ENCODE data around the gene LMTK3.

The LMTK3 gene

DNA sequence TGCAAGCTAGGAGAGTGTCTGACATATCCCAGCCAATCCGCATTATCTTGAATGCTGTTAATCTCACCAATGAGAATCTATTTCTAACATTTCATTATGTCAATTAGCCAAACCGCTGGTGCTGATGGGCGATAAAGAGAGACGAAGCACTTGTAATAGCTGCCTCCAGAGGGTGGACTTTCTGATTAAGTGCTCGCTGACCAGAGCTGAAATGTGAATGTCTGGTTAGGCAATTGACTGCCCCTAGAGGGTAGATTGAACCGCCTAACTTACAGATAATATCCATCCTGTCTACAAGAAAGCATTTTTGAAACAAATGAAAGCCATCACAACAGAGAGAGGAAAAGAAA lies 66.4 kb downstream of the LMTK3 start:
- H3K4me3 ChIP-seq (ENCODE audit: low read length): peak overlapping the region; percentile 91
- H3K9me3 ChIP-seq (ENCODE audit: control insufficient read depth, low read depth, low read length): no peaks in the 10 kb centered on the region
- peaks cover 5% of the 10 kb centered on the region for H3K4me1 ChIP-seq (ENCODE audit: control insufficient read depth, low read depth, low read length)
- no peaks in the 10 kb centered on the region for H3K27me3 ChIP-seq (ENCODE audit: control insufficient read depth, insufficient read depth, low read length)
- H3K9ac ChIP-seq (ENCODE audit: low read length): peak overlapping the region; percentile 94
- H3K36me3 ChIP-seq (ENCODE audit: control insufficient read depth, low read depth, low read length): peaks cover 27% of the 10 kb centered on the region
- H3K27ac ChIP-seq (ENCODE audit: low read length): peak overlapping the region; percentile 3

DNA sequence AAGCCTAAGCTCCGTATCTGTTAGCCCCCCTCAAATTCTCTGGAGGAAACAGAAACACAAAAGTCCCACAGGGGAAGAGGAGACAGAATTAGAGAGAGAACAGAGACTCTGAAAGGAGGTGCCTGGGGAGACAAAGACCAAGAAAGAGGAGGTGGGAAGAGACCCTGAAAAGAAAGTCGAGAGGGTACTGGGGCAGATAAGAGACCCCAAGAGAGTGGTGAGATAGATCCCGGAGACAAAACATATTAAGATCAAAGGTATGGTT lies 66.8 kb downstream of the LMTK3 start:
- Histone ChIP-seq H3K4me3 (ENCODE audit: low read length) (peak overlapping the region; percentile 91), H3K4me1 (ENCODE audit: control insufficient read depth, low read depth, low read length) (peaks cover 5% of the 10 kb centered on the region), H3K9ac (ENCODE audit: low read length) (no peak overlapping the region), H3K36me3 (ENCODE audit: control insufficient read depth, low read depth, low read length) (peaks cover 24% of the 10 kb centered on the region), H3K27ac (ENCODE audit: low read length) (no peak overlapping the region), H3K9me3 (ENCODE audit: control insufficient read depth, low read depth, low read length) (no peaks in the 10 kb centered on the region), H3K27me3 (ENCODE audit: control insufficient read depth, insufficient read depth, low read length) (no peaks in the 10 kb centered on the region)

DNA sequence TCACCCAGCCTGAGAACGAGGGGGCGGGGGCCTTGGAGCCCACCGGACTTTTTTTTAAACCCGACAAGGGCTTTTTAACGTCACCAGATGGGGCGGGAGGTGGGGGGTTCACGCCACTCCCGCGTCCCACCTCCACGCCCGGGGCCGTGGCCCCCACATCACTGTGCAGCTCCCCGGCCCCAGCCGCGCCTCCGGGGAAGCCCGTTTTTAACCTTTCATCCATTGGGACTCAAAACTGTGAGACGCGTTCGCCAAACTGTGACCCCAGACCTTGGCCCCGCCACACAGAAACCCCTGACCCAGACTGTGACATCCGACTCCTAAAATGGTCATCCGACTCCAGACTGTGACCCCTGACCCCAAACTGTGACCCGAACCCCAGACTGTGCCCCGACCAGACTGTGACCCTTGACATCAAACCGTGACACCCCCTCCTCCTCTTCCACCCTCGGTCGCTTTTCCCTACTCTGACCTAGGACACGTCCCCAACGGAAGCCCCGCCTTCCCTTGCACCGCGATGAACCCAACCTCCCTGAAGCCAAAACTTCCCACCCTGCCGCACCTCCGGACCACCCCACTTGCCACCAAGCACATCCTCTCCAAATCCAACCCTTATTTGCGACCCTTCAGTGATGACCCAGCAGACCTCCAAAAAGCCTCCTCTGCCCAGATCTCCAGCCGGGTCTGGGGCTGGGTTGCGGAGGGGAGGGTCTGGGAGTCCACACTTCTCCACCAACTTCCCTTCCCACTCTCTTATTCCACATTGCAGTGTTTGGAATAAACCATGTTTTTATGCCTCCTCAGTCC lies 67.3 kb downstream of the LMTK3 start:
- Histone ChIP-seq H3K27ac (ENCODE audit: low read length) (no peak overlapping the region), H3K9ac (ENCODE audit: low read length) (no peak overlapping the region), H3K27me3 (ENCODE audit: control insufficient read depth, insufficient read depth, low read length) (no peaks in the 10 kb centered on the region), H3K4me1 (ENCODE audit: control insufficient read depth, low read depth, low read length) (peaks cover 5% of the 10 kb centered on the region), H3K9me3 (ENCODE audit: control insufficient read depth, low read depth, low read length) (no peaks in the 10 kb centered on the region), H3K36me3 (ENCODE audit: control insufficient read depth, low read depth, low read length) (peaks cover 18% of the 10 kb centered on the region), H3K4me3 (ENCODE audit: low read length) (peak overlapping the region; percentile 91)

DNA sequence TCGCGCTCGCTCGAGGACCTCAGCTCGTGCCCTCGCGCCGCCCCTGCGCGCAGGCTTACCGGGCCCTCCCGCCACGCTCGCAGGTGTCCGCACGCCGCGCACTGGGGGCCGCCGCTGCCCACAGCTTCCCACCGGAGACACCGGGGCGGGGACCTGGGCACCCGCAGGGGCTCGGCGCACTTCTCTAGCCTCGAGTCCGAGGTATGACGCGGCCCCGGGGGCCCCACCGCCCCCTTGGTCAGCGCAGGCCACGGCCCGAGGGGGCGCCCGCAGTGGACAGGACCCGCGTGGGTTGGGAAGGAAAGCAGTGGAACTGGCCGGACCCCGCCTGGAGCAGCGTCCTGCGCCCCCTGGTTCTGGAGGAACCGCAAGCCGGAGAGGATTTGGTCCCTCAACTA lies 67.9 kb downstream of the LMTK3 start:
- Histone ChIP-seq H3K9ac (ENCODE audit: low read length) (no peak overlapping the region), H3K9me3 (ENCODE audit: control insufficient read depth, low read depth, low read length) (no peaks in the 10 kb centered on the region), H3K4me1 (ENCODE audit: control insufficient read depth, low read depth, low read length) (peaks cover 5% of the 10 kb centered on the region), H3K36me3 (ENCODE audit: control insufficient read depth, low read depth, low read length) (peaks cover 15% of the 10 kb centered on the region), H3K27me3 (ENCODE audit: control insufficient read depth, insufficient read depth, low read length) (no peaks in the 10 kb centered on the region), H3K27ac (ENCODE audit: low read length) (no peak overlapping the region), H3K4me3 (ENCODE audit: low read length) (no peak overlapping the region)

DNA sequence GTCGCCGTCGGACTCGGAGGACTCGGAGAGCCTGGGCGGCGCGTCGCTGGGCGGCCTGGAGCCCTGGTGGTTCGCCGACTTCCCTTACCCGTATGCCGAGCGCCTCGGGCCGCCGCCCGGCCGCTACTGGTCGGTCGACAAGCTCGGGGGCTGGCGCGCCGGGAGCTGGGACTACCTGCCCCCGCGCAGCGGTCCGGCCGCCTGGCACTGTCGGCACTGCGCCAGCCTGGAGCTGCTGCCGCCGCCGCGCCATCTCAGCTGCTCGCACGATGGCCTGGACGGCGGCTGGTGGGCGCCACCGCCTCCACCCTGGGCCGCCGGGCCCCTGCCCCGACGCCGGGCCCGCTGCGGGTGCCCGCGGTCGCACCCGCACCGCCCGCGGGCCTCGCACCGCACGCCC lies 68.4 kb downstream of the LMTK3 start:
- H3K9ac ChIP-seq (ENCODE audit: low read length): no peak overlapping the region
- H3K4me3 ChIP-seq (ENCODE audit: low read length): no peak overlapping the region
- H3K36me3 ChIP-seq (ENCODE audit: control insufficient read depth, low read depth, low read length): peaks cover 10% of the 10 kb centered on the region
- no peaks in the 10 kb centered on the region for H3K9me3 ChIP-seq (ENCODE audit: control insufficient read depth, low read depth, low read length)
- no peaks in the 10 kb centered on the region for H3K27me3 ChIP-seq (ENCODE audit: control insufficient read depth, insufficient read depth, low read length)
- H3K4me1 ChIP-seq (ENCODE audit: control insufficient read depth, low read depth, low read length): peaks cover 5% of the 10 kb centered on the region
- no peak overlapping the region for H3K27ac ChIP-seq (ENCODE audit: low read length)

DNA sequence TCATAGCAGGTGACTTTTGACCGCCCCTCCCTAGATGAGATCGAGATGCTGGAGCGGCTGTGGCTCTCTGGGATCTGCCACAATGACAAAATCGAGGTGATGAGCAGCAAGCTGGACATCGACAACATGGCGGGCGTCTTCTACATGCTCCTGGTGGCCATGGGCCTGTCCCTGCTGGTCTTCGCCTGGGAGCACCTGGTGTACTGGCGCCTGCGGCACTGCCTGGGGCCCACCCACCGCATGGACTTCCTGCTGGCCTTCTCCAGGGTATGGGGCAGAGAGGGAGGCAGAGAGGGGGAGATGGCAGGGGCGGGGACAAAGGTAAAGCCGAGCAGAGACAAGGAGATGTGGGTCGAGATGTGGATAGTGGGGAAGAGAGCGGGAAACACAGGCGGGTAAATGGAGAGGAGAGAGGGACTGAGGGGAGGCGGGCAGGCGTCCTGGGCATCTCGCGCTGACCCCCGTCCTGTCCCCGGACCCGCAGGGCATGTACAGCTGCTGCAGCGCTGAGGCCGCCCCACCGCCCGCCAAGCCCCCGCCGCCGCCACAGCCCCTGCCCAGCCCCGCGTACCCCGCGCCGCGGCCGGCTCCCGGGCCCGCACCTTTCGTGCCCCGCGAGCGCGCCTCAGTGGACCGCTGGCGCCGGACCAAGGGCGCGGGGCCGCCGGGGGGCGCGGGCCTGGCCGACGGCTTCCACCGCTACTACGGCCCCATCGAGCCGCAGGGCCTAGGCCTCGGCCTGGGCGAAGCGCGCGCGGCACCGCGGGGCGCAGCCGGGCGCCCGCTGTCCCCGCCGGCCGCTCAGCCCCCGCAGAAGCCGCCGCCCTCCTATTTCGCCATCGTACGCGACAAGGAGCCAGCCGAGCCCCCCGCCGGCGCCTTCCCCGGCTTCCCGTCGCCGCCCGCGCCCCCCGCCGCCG lies 69.3 kb downstream of the LMTK3 start:
- H3K27ac ChIP-seq (ENCODE audit: low read length): no peak overlapping the region
- H3K4me1 ChIP-seq (ENCODE audit: control insufficient read depth, low read depth, low read length): peaks cover 5% of the 10 kb centered on the region
- peaks cover 1% of the 10 kb centered on the region for H3K36me3 ChIP-seq (ENCODE audit: control insufficient read depth, low read depth, low read length)
- no peak overlapping the region for H3K9ac ChIP-seq (ENCODE audit: low read length)
- no peaks in the 10 kb centered on the region for H3K9me3 ChIP-seq (ENCODE audit: control insufficient read depth, low read depth, low read length)
- H3K27me3 ChIP-seq (ENCODE audit: control insufficient read depth, insufficient read depth, low read length): no peaks in the 10 kb centered on the region
- no peak overlapping the region for H3K4me3 ChIP-seq (ENCODE audit: low read length)

DNA sequence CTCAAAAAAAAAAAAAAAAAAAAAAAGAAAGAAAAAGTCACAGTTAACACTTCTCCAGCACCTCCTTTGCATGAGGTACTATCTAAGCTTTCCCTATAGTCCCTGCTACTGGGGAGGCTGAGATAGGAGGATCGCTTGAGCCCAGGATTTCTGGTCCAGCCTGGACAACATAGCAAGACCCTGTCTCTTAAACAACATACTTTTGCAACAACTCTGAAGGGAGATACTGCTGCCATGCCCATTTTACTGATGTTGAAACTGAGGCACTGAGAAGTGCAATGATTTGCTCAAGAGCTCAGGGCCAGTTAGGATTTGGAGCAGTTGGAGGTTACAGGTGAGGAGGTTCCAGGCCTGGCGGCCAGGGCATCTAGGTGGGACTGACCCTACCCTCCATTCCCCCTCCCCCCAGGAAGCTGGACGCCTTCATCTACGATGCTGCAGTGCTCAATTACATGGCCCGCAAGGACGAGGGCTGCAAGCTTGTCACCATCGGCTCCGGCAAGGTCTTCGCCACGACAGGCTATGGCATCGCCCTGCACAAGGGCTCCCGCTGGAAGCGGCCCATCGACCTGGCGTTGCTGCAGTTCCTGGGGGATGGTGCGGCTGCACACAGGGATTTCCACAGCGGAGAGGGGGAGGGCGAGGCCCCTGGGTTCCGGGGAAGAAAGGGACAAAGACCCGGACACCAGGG lies 70.1 kb downstream of the LMTK3 start:
- Histone ChIP-seq H3K9me3 (ENCODE audit: control insufficient read depth, low read depth, low read length) (no peaks in the 10 kb centered on the region), H3K27me3 (ENCODE audit: control insufficient read depth, insufficient read depth, low read length) (no peaks in the 10 kb centered on the region)

DNA sequence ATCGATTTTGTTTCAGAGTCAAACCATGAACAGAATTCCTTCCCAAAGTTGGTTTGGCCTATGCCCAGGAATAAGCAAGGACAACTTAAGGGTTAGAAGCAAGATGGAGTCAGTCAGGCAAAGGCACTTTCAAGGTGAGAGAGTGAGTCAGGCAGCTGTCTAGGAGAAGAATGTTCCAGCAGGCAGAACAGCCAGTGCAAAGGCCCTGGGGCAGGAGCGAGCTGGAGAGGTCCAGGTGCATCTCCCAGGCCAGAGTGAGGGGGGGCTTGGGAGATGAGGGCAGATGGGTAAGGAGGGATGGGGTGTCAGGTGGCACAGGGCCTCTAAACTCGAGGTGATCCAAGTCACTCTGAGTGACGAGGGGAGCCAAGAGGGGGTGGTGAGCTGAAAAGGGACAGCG lies 75.0 kb downstream of the LMTK3 start:
- H3K4me1 ChIP-seq (ENCODE audit: control insufficient read depth, low read depth, low read length): no peaks in the 10 kb centered on the region
- H3K4me3 ChIP-seq (ENCODE audit: low read length): no peak overlapping the region
- H3K9me3 ChIP-seq (ENCODE audit: control insufficient read depth, low read depth, low read length): no peaks in the 10 kb centered on the region
- H3K36me3 ChIP-seq (ENCODE audit: control insufficient read depth, low read depth, low read length): no peaks in the 10 kb centered on the region
- H3K27me3 ChIP-seq (ENCODE audit: control insufficient read depth, insufficient read depth, low read length): no peaks in the 10 kb centered on the region
- no peak overlapping the region for H3K27ac ChIP-seq (ENCODE audit: low read length)
- H3K9ac ChIP-seq (ENCODE audit: low read length): no peak overlapping the region

More for the DNA sequence above, 70.1 kb downstream of the LMTK3 start:
- Histone ChIP-seq H3K36me3 (ENCODE audit: control insufficient read depth, low read depth, low read length) (no peaks in the 10 kb centered on the region), H3K27ac (ENCODE audit: low read length) (no peak overlapping the region), H3K4me1 (ENCODE audit: control insufficient read depth, low read depth, low read length) (peaks cover 5% of the 10 kb centered on the region), H3K9ac (ENCODE audit: low read length) (no peak overlapping the region), H3K4me3 (ENCODE audit: low read length) (no peak overlapping the region)
